ENCODE results near the gene ARRDC5.

- TF ChIP-seq, protein P1, sequence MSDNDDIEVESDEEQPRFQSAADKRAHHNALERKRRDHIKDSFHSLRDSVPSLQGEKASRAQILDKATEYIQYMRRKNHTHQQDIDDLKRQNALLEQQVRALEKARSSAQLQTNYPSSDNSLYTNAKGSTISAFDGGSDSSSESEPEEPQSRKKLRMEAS (IDR thresholded peaks at IDR 0.05; ENCODE audit: insufficient read depth, insufficient read length), result no peak
- TF ChIP-seq POLR2A (IDR thresholded peaks at IDR 0.05; ENCODE audit: low read depth, low read length) (no peak), EZH2 (IDR thresholded peaks at IDR 0.05; ENCODE audit: borderline replicate concordance, low read depth, low read length, severe bottlenecking) (no peak)
- TF ChIP-seq, protein P2, sequence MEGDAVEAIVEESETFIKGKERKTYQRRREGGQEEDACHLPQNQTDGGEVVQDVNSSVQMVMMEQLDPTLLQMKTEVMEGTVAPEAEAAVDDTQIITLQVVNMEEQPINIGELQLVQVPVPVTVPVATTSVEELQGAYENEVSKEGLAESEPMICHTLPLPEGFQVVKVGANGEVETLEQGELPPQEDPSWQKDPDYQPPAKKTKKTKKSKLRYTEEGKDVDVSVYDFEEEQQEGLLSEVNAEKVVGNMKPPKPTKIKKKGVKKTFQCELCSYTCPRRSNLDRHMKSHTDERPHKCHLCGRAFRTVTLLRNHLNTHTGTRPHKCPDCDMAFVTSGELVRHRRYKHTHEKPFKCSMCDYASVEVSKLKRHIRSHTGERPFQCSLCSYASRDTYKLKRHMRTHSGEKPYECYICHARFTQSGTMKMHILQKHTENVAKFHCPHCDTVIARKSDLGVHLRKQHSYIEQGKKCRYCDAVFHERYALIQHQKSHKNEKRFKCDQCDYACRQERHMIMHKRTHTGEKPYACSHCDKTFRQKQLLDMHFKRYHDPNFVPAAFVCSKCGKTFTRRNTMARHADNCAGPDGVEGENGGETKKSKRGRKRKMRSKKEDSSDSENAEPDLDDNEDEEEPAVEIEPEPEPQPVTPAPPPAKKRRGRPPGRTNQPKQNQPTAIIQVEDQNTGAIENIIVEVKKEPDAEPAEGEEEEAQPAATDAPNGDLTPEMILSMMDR (IDR thresholded peaks at IDR 0.05; ENCODE audit: extremely low read depth in 1 of 2, insufficient read depth in 1 of 2, low read depth in 1 of 2, low read length in 2 of 2), result no peak
These were observed 30.8 kb upstream of the ARRDC5 start for GRCh38 chr19:4933528-4933927.
